ENCODE data around the gene DDX24.

GRCh38 chr14:94054401-94054800 lies 26.6 kb downstream of the DDX24 start:
- TF ChIP-seq CTCF (IDR thresholded peaks at IDR 0.05; ENCODE audit: low read depth, low read length, poor library complexity, severe bottlenecking): no peak
- no peak for TF ChIP-seq EZH2phosphoT487 (IDR thresholded peaks at IDR 0.05; ENCODE audit: borderline replicate concordance, low read length)

All from DOHH2 (cell line).